Right lobe of liver (tissue), 6 donors: ENCODE data around the gene CTRB1. TPM values are rescaled to one million over a fixed set of nuclear protein-coding genes. Genes with fewer than 3 reads are reported as not detected.
"Not testable (repeated sequence)": the region's sequence is repeated elsewhere in the genome, so short reads cannot be mapped to it uniquely, and the experiment has no call there.

Source experiments
- ATAC-seq, 4 donors: fragments of 200-7000 bp; cut with Tn5 transposase; one replicate each; pipeline ENCODE4 v1.9.1; 2020; ENCODE audit warnings: mild to moderate bottlenecking in 4 of 4, moderate library complexity in 4 of 4
- DNase-seq, 3 donors: peaks; one replicate each; pipeline ENCODE4 v3.0.0-alpha.2; 2020
- H3K27ac ChIP-seq, 3 donors: fragments of 200-600 bp; one replicate each; pipeline ENCODE4 v1.8.0; 2022
- H3K27me3 ChIP-seq, 2 donors: fragments of 200-600 bp; one replicate each; pipeline ENCODE4 v1.8.0; 2022
- H3K36me3 ChIP-seq, 4 donors: fragments of 200-600 bp; sonication (generic) in 1 of 4; one replicate each; pipeline versions ENCODE4 v1.5.1 to v1.8.0; 2017 to 2022; ENCODE audit warnings: control low read depth in 1 of 4
- H3K4me1 ChIP-seq, 4 donors: fragments of 200-600 bp; sonication (generic) in 1 of 4; one replicate each; pipeline versions ENCODE4 v1.5.1 to v1.8.0; 2017 to 2022; ENCODE audit warnings: control low read depth in 1 of 4
- H3K4me3 ChIP-seq, 3 donors: fragments of 200-600 bp; one replicate each; pipeline ENCODE4 v1.8.0; 2022
- H3K9me3 ChIP-seq, 4 donors: fragments of 200-600 bp; sonication (generic) in 1 of 4; one replicate each; pipeline versions ENCODE4 v1.5.1 to v1.8.0; 2017 to 2022; ENCODE audit warnings: control low read depth in 1 of 4
- POLR2A ChIP-seq: fragments of 450-650 bp; IDR thresholded peaks from one replicate; pipeline ENCODE4 v1.6.1; 2017; ENCODE audit warnings: antibody characterized with exemption, mild to moderate bottlenecking
- WGBS: methylation state at CpG from one replicate; pipeline ENCODE4 v1.1.6; 2018; ENCODE audit warnings: low coverage, low lambda C conversion rate; ENCODE audit not compliant: insufficient coverage; ENCODE audit errors: missing lambda C conversion rate; 5-methylcytosine and 5-hydroxymethylcytosine counted together
- intact Hi-C, 2 donors: fragments of 100-400 bp; cut with DNase I; formaldehyde crosslinking; loops; one replicate each; pipeline versions ENCODE4 v1.11.2 to v1.14.1; 2022
- total RNA-seq, 6 experiments: library from RNA; depleted of rRNA in 2 of 6; stranded (reverse); fragments of >200 nt in 2 of 6; fragmentation: NEBNext Ultra II Directional in 3 of 6; extraction: Animal tissue kit (Norgen Biotek cat#: 25700) in 3 of 6; gene quantifications; one replicate each; pipeline versions ENCODE4 v1.1.0 to v1.2.4, GENCODE V29; 2016 to 2023
- TF ChIP-seq, protein P1 (sequence below), 4 donors: fragments of 200-600 bp in 3 of 4; fragments of 450-650 bp in 1 of 4; IDR thresholded peaks; one replicate each; pipeline versions ENCODE4 v1.5.1 to v1.8.0; 2016 to 2022; ENCODE audit warnings: antibody characterized with exemption in 4 of 4, mild to moderate bottlenecking in 2 of 4
- donor health status: DM: no; HTN: yes; CAD: no.
- donor health status: DM: no; HTN: no; CAD: no.
- donor health status: DM: no; HTN: no; CAD: no.
- donor health status: DM: no; HTN: yes; CAD: no.
- donor health status: DM: no; HTN: yes; CAD: no.

Gene CTRB1
- total RNA-seq, 6 experiments from 2014 or later = not detected

DNA sequence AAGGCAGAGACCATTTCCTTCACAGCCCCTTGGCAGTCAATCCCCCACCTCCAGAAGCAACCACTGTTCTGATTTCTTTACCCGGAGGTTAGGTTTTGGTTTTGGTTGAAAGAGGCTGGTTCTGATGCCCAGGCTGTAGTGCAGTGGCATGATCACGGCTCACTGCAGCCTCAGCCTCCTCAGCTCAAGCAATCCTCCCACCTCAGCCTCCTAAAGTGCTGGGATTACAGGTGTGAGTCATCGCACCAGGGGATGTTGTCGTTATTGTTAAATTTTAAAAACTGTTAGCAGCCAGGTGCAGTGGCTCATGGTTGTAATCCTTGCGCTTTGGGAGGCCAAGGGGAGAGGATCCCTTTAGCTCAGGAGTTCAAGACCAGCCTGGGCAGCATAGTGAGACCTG, 8.8 kb upstream of the CTRB1 start:
- TF ChIP-seq, protein P1, sequence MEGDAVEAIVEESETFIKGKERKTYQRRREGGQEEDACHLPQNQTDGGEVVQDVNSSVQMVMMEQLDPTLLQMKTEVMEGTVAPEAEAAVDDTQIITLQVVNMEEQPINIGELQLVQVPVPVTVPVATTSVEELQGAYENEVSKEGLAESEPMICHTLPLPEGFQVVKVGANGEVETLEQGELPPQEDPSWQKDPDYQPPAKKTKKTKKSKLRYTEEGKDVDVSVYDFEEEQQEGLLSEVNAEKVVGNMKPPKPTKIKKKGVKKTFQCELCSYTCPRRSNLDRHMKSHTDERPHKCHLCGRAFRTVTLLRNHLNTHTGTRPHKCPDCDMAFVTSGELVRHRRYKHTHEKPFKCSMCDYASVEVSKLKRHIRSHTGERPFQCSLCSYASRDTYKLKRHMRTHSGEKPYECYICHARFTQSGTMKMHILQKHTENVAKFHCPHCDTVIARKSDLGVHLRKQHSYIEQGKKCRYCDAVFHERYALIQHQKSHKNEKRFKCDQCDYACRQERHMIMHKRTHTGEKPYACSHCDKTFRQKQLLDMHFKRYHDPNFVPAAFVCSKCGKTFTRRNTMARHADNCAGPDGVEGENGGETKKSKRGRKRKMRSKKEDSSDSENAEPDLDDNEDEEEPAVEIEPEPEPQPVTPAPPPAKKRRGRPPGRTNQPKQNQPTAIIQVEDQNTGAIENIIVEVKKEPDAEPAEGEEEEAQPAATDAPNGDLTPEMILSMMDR (IDR thresholded peaks at IDR 0.05) = no peak
- TF ChIP-seq POLR2A = no peak
- DNase-seq (no peak), ATAC-seq (no peak)
- H3K27me3 ChIP-seq = no peaks in the 10 kb centered on the region
- 86% methylated on average over 5 of the region's 5 CpGs for WGBS
- intact Hi-C loops = no loop called here
- H3K36me3 ChIP-seq = no peaks in the 10 kb centered on the region
- no peak overlapping the region for H3K27ac ChIP-seq
- H3K4me1 ChIP-seq = no peaks in the 10 kb centered on the region
- H3K9me3 ChIP-seq = no peaks in the 10 kb centered on the region
- H3K4me3 ChIP-seq = no peak overlapping the region

DNA sequence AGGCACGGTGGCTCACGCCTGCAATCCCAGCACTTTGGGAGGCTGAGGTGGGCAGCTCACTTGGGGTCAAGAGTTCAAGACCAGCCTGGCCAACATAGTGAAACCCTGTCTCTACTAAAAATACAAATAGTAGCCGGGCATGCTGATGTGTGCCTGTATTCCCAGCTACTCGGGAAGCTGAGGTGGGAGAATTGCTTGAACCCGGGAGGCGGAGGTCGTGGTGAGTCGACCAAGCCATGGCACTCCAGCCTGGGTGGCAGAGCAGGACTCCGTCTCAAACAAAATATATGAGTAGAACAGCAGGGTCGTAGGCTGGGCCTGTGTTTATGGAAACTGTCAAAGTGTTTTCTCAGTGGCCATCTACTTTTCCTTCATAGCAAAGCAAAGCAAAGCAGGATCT, 7.5 kb upstream of the CTRB1 start:
- 50% methylated on average over 5 of the region's 10 CpGs for WGBS
- H3K27me3 ChIP-seq, H3K4me1 ChIP-seq, H3K9me3 ChIP-seq, H3K36me3 ChIP-seq, H3K27ac ChIP-seq, H3K4me3 ChIP-seq, ATAC-seq, intact Hi-C loops, DNase-seq: not testable (repeated sequence)

DNA sequence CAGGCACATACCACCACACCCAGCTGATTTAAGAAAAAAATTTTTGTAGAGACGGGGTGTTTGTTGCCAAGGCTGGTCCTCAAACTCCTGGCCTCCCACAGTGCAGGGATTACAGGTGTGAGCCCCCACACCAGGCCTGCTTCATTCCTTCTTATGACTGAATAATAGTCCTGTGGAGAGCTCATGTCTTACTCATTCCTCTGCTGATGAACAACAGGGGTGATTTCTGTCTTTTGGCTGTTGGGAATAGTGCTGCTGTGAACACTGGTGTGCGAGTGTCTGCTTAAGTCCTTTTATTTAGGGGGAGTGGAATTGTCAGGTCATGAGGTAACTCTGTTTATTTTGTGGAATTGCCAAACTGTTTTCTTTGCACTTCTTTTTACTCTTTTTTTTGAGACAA, 2.7 kb upstream of the CTRB1 start:
- ATAC-seq (peak; percentile 14 to 38 (median 28)), DNase-seq (no peak)
- no peak for TF ChIP-seq POLR2A
- TF ChIP-seq, protein P1 (IDR thresholded peaks at IDR 0.05) = no peak
- intact Hi-C loops = no loop called here
- Histone ChIP-seq H3K4me3 (no peak overlapping the region), H3K36me3 (no peaks in the 10 kb centered on the region), H3K27me3 (no peaks in the 10 kb centered on the region), H3K27ac (no peak overlapping the region), H3K4me1 (no peaks in the 10 kb centered on the region), H3K9me3 (no peaks in the 10 kb centered on the region)
- 50% methylated on average over 2 of the region's 2 CpGs for WGBS

DNA sequence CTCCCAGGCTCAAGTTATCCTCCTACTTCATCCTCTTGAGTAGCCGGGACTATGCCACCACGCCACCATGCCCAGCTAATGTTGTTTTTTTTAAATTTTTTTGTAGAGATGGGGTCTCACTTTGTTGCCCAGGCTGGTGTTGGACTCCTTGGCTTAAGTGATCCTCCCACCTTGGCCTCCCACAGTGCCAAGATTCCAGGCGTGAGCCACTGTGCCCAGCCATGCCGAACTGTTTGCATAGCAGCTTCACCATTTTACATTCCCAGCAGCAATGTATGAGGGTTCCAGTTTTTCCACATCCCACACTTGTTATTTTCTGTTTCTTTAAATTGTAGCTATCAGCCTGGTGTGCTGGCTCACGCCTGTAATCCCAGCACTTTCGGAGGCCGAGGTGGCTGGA, 2.2 kb upstream of the CTRB1 start:
- Histone ChIP-seq H3K4me1 (no peaks in the 10 kb centered on the region), H3K9me3 (no peaks in the 10 kb centered on the region), H3K4me3 (no peak overlapping the region), H3K27me3 (no peaks in the 10 kb centered on the region), H3K27ac (no peak overlapping the region), H3K36me3 (no peaks in the 10 kb centered on the region)
- DNase-seq (no peak), ATAC-seq (no peak)
- intact Hi-C loops = no loop called here
- 91% methylated on average over 7 of the region's 7 CpGs for WGBS
- TF ChIP-seq, protein P1 (IDR thresholded peaks at IDR 0.05) = no peak
- TF ChIP-seq POLR2A = no peak

DNA sequence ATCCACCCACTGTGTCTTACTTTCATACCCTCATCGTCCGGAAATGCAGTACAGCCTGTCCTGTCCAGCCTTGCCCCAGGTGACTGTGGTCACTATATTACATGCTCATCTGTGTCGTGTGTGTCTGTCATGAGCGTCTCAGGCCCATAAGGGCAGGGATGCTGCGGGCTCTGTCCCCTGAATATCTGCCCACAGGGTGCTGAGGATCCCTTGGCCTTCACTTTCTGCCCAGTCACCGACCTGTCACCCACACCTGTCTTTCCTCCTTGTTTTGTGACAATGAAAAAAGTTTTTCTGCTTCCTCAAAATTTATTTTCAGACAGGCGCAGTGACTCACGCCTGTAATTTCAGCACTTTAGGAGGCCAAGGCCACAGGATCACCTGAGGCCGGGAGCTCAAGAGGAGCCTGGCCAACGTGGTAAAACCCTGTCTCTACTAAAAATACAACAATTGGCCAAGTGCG, 1.4 kb upstream of the CTRB1 start:
- Histone ChIP-seq H3K4me3 (no peak overlapping the region), H3K9me3 (no peaks in the 10 kb centered on the region), H3K4me1 (no peaks in the 10 kb centered on the region), H3K27ac (no peak overlapping the region), H3K36me3 (no peaks in the 10 kb centered on the region), H3K27me3 (no peaks in the 10 kb centered on the region)
- 83% methylated on average over 10 of the region's 11 CpGs for WGBS
- no peak for ATAC-seq
- TF ChIP-seq POLR2A = no peak
- TF ChIP-seq, protein P1 (IDR thresholded peaks at IDR 0.05) = no peak
- intact Hi-C loops = no loop called here
- no peak for DNase-seq
